ENCODE measurements around the gene PARVA.

PARVA gene

GRCh38 chr11:12404436-12404835 is 27.1 kb downstream of the PARVA start:
- no peak for DNase-seq

- DNase-seq: no peak
Measured at GRCh38 chr11:12408156-12408770, 30.9 kb downstream of the PARVA start.

GRCh38 chr11:12409621-12410005 is 32.2 kb downstream of the PARVA start:
- DNase-seq: no peak

GRCh38 chr11:12410006-12410728 is 32.8 kb downstream of the PARVA start:
- peak; percentile 27 for DNase-seq

- DNase-seq: no peak
Measured at GRCh38 chr11:12411393-12411792, 34.0 kb downstream of the PARVA start.

GRCh38 chr11:12411806-12412727 is 34.7 kb downstream of the PARVA start:
- peak; percentile 83 for DNase-seq

GRCh38 chr11:12413141-12414052 is 36.0 kb downstream of the PARVA start:
- peak; percentile 14 for DNase-seq

- no peak for DNase-seq
Measured at GRCh38 chr11:12414611-12415010, 37.2 kb downstream of the PARVA start.

- no peak for DNase-seq
Measured at GRCh38 chr11:12415342-12415966, 38.1 kb downstream of the PARVA start.

- DNase-seq: no peak
Measured at GRCh38 chr11:12416552-12416951, 39.2 kb downstream of the PARVA start.

GRCh38 chr11:12417691-12418611 is 40.6 kb downstream of the PARVA start:
- no peak for DNase-seq

- no peak for DNase-seq
Measured at GRCh38 chr11:12420040-12420439, 42.7 kb downstream of the PARVA start.

- no peak for DNase-seq
Measured at GRCh38 chr11:12420706-12421105, 43.3 kb downstream of the PARVA start.

- no peak for DNase-seq
Measured at GRCh38 chr11:12421386-12421785, 44.0 kb downstream of the PARVA start.

GRCh38 chr11:12426176-12426575 is 48.8 kb downstream of the PARVA start:
- no peak for DNase-seq

- no peak for DNase-seq
Measured at GRCh38 chr11:12429155-12429554, 51.8 kb downstream of the PARVA start.

GRCh38 chr11:12430351-12430750 is 53.0 kb downstream of the PARVA start:
- DNase-seq: no peak

- DNase-seq: no peak
Measured at GRCh38 chr11:12430954-12431595, 53.7 kb downstream of the PARVA start.

GRCh38 chr11:12432507-12432906 is 55.1 kb downstream of the PARVA start:
- DNase-seq: no peak

- DNase-seq: no peak
Measured at GRCh38 chr11:12433121-12433520, 55.8 kb downstream of the PARVA start.
